WI38 (cell line): ENCODE results near the gene KAT6B.
"Not testable (repeated sequence)": the region's sequence is repeated elsewhere in the genome, so short reads cannot be mapped to it uniquely, and the experiment has no call there.

ENCODE experiments used
- H3K4me3 ChIP-seq: 2 replicates; pipeline ENCODE4 v1.5.1; 2011; ENCODE audit warnings: low read depth, mild to moderate bottlenecking, control low read depth, low read length
- TF ChIP-seq, protein P1 (sequence below): IDR thresholded peaks from 2 replicates; pipeline ENCODE4 v1.5.1; 2012; ENCODE audit warnings: low read depth, mild to moderate bottlenecking, control low read depth, low read length

The KAT6B gene

DNA sequence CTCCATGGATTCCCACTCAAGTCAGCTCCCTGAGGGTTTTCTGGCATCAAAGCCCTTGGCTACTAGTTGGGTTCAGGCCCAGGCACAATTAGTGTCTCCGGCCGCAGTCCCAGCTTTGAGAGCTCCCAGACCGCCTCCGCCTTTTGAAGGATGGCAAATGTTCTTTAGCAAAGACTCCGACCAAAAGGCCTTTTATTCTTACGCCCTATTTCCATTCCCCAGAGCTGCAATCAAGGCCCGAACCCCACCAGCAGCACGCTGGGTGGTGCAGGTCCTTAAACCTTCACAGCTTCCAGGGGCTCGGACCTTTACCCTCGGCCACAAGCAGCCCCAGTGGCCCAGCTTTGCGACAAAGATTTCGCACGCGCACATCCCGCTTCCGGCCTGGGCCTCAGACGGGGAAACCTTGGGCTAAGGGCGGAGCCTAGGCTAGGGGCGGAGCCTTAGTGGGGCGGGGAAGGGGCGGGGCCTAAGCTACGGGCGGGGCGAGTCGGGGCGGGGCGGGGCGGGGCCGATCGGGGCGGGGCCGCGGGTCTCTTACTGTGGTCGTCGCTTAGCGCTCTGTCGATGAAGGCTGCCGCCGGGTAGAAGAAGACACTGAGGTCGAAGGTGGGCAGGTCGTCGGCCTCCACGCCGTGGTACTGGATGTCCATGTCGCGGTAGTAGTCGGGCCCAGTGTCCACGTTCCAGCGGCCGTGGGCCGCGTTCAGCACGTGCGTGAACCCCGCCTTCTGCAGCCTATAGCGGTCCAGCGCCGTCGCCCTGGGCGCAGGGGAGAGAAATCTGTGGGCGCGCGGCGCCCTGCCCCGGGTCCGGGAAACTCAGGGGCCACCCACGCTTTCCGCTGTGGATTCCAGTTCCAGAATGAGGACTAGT is 217.1 kb downstream of the KAT6B start:
- no peak overlapping the region for H3K4me3 ChIP-seq
- TF ChIP-seq, protein P1, sequence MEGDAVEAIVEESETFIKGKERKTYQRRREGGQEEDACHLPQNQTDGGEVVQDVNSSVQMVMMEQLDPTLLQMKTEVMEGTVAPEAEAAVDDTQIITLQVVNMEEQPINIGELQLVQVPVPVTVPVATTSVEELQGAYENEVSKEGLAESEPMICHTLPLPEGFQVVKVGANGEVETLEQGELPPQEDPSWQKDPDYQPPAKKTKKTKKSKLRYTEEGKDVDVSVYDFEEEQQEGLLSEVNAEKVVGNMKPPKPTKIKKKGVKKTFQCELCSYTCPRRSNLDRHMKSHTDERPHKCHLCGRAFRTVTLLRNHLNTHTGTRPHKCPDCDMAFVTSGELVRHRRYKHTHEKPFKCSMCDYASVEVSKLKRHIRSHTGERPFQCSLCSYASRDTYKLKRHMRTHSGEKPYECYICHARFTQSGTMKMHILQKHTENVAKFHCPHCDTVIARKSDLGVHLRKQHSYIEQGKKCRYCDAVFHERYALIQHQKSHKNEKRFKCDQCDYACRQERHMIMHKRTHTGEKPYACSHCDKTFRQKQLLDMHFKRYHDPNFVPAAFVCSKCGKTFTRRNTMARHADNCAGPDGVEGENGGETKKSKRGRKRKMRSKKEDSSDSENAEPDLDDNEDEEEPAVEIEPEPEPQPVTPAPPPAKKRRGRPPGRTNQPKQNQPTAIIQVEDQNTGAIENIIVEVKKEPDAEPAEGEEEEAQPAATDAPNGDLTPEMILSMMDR, result no peak

DNA sequence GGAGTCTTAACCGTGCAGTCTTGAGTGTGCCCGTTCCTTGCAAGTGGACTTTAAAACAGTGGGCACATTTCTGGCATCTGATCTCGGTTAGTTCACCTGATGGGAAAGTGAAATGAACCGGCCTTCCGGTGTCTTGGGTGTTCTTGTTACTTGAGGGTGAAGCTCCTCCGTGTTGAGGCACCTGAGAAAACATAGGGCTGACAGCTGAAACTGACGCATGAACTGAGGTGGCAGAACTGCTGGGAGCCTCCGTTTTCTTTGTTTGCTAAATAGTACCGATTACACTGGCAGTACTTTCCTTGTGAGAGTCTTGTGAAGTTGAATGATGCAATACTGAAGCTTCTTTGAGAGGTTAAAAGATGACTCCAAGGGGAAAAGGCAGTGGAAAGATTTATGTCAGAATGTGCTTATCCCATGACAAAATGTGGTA is 222.3 kb downstream of the KAT6B start:
- H3K4me3 ChIP-seq, result no peak overlapping the region

DNA sequence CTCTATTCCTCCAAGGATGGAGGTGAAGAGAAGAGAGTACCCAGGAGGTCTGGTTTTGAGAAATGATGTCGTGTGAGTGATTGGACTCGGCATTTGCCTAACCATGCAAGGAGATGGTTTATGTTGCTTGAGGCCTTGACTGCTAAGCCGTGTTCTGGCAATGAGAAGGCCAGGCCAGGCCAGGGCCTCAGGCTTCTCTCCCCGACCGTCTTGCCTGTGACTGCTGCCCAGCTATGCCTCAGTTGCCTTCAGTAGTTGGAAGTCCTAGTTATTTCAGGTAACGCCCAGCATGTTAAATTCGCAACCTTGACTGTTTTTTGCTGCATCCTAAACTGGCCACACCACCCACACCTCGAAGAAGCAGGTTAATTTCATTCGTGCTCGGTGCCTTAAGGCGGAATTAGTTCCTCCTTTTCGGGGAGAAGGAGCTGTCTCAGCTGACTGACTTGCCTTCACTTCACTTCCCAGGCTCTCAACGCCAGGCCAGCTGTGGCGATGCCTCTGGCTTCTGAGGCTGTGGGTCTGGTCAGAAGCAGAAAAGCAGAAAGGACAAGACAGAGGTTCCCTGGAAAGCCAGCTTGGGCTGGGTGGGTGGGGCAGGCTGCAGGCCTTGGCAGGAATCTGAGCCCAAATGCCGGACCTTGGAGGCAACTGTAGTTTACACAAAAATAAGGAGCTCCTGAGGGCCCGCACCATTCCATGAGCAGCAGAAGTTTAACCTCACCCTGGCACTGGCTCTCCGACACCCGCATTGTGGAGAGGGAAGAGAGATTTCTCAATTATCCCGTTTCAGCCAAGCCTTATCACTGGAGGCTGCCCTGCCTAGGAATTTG is 223.1 kb downstream of the KAT6B start:
- H3K4me3 ChIP-seq, result no peak overlapping the region
- TF ChIP-seq, protein P1, result no peak

More for the DNA sequence above, 222.3 kb downstream of the KAT6B start:
- TF ChIP-seq, protein P1, result no peak

DNA sequence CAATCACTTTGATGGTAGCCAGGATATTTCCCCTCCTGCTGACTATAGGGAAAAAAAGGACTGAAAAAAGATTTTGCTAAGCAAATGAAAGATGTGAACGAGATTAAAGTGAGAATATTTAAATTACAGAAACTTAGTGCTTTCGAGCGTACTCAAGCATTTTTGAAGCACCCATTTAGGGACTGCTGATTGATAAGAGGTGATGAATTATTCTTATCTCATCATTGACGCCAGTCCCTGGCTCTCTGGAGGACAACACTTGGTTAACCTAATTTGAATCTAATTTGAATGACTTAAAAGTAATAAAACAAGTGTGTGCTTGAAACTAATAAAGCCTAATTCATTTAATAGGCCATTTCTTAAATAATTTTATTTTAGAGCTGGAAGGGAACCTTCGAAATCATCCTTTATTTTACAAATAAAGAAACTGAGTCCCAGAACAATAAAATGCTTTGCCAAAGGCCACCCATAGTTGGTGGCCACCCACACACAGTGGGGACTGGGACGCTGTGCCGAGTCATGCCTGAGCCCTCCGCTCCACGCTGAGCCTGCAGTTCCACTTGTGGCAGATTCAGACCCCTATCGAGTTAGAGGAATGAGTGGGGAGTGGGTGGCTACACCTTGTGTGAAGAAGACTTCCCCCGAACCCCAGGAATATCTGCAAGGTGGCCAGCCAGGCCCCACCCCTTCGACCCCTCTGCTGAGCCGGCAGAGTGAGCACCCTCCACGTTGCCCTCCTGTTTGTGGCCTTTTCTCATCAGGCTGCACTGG is 223.9 kb downstream of the KAT6B start:
- TF ChIP-seq, protein P1, result no peak
- no peak overlapping the region for H3K4me3 ChIP-seq

DNA sequence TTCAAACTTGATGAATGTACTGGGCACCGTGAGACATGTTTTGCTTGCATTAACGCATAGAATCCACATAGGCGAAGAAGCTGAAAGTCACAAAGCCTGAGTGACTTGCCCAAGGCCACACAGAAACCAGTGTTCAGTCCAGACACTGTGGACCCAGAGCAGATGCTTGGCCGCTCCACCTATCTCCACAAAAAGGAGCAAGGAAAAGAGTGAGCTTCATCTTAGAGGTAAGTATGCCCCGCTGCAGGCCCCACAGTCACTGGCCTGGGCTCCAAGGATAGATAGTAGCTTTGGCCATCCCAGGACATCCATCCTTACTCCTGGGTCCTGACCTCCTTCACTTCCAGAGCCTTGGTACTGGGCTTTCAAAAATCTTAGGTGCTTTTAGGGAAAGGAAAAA is 224.9 kb downstream of the KAT6B start:
- TF ChIP-seq, protein P1, result no peak
- H3K4me3 ChIP-seq, result no peak overlapping the region

DNA sequence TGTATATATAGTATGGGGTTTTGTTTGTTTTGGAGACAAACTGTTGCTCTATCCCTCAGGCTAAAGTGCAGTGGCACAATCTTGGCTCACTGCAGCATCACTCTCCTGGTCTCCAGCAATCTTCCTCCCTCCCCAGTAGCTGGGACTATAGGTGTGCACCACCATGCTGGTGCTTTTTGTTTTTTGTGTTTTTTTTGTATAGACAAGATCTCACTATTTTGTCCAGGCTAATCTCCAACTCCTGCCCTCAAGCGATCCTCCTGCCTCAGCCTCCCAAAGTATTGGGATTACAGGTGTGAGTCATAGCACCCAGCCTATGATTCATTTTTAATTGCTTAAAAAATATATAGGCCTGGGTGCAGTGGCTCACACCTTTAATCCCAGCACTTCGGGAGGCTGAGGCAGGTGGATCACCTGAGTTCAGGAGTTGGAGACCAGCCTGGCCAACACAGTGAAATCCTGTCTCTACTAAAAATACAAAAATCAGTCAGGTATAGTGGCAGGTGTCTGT is 229.6 kb downstream of the KAT6B start:
- H3K4me3 ChIP-seq, result not testable (repeated sequence)

DNA sequence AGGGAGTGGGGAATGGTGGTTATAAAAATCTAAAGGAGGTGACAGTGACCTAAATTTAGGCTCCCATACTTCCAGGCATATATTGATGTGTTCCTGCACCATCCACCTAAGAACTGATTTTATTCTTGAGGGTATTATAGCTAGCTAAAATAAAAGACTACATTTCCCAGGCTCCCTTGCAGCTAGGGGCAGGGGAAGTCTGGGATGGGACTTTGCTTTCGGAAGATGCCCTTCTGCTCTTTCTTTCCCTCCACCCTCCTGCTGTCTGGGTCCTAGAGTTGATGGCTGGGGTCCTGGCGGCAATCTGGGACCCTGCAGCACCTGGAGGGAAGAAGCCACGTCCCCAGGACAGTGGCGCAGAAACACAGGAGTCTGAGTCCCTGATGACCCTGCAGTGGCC is 231.3 kb downstream of the KAT6B start:
- TF ChIP-seq, protein P1, result no peak
- H3K4me3 ChIP-seq, result no peak overlapping the region
